Superior temporal gyrus (tissue), 1 donor: ENCODE data around the gene FMN2.
"Not testable (repeated sequence)": the region's sequence is repeated elsewhere in the genome, so short reads cannot be mapped to it uniquely, and the experiment has no call there.

Source experiments
- DNase-seq: peaks from one replicate; pipeline ENCODE4 v3.0.0-alpha.2; 2016; ENCODE audit errors: extremely low spot score

The FMN2 gene

DNA sequence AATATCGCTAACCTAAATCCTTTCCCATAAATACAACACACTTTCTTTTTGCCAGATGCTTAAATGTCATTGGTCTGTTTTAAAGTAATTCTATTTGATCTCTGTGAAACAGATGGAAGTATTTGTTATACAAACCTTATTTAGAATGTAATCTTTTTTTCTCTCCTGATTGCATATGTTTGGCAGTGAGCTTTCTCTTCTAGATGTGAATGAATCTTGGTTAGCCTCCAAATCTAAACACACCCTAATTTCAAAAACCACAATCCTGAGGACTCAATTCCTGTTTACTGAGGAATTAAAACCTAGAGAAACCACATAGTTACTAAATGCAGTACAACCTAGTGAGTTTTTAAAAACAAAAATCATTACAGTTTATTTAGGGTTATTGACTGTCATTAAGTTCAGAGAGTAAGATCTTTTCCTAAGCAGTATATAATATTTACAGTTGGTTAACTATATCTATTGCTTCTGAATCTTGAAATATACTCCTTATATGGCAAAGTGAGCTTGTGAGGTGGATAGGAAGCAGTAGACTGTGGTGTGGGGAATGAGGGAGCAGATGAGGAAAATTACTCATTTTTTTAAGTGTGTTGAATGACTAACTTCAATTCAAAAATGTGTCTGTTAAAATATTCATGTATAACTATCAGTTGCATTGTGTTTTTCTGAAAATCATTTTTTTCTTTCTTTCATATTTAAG, 218.7 kb downstream of the FMN2 start:
- DNase-seq = no peak

- no peak for DNase-seq
These were observed 221.2 kb downstream of the FMN2 start for GRCh38 chr1:240312872-240313271.

DNA sequence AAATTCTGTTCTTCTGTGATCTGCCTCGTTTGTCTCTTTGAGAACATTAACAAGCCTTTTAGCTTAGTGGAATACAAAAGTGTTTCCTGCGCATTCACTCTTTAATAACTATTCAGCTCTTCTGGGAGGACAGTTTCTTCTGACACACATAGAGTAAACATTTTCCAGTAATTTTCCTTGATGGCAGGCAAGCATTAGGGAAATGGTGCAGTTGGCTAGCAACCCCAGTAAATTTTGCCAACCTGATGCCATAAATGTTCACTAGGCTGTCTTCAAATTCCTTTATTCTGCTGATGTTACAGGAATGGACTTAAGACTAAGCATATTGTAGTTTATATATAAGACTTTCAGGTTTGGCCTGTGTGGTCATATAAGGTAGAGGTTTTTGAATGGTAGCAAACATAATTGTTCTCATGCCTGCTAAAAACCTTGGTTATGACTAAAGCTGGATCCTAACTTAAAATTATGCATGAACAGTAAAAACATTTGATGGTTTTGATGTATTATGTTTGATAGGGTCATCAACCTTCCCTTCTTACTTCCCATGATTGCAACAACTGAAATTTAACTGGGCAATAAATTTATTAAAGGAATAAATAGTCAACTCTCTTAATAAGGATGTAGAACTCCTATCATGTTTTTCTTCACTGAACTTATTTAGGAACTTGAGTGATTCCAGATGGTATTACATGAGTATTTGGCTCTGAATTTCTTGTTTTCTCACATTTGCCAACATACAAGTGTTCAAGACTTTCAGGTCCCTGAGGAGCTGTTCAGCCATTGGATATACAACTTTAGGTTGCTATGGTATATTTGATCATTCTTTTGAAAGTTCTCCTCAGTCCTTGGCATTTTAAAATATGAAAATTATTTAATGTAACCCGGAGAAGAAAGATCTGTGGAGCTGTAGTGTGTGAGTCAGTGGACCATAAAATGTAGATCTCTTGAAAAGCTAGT, 223.4 kb downstream of the FMN2 start:
- peak; percentile 20 for DNase-seq

DNA sequence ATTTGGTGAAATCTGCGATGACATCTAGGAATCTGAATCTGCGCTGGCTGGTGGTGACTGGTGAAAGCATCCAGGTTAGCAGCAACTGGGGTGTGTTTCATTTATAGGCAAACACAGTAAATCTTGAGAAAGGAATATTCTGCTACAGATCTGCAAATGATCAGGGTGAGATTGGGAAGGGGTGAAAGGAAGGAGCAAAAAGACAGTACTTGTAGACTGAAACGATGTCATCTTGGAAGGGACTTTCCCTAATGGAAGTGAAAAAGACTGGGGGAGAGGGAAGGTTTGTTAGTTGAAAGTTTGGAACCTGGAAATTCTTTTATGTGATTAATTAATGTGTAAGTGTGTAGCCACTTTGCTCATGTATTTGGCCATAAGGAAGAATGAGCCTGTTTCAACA, 228.3 kb downstream of the FMN2 start:
- DNase-seq = no peak

GRCh38 chr1:240320659-240321058, 229.0 kb downstream of the FMN2 start:
- DNase-seq = no peak

GRCh38 chr1:240322943-240323342, 231.3 kb downstream of the FMN2 start:
- DNase-seq = no peak

GRCh38 chr1:240328382-240328781, 236.7 kb downstream of the FMN2 start:
- DNase-seq = not testable (repeated sequence)

DNA sequence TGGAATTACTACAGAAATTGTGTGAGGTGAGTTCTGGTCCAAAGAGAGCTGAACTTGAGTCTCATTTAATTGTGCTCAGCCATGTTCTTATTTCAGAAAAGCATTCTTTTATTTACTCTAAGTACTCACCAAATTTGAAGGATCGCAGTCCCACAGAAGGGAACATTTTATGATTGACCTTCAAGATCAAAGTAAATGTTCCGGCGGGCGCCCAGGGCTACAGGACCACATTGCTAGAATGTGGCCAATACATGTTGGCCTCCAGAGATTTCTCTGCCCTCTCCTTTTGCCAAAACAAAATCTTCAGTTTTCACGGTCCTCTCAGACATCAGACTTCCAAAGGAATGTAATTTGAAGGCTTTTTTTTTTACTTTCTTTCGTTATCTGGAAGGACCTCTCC, 237.8 kb downstream of the FMN2 start:
- no peak for DNase-seq

GRCh38 chr1:240332672-240333071, 241.0 kb downstream of the FMN2 start:
- no peak for DNase-seq

DNA sequence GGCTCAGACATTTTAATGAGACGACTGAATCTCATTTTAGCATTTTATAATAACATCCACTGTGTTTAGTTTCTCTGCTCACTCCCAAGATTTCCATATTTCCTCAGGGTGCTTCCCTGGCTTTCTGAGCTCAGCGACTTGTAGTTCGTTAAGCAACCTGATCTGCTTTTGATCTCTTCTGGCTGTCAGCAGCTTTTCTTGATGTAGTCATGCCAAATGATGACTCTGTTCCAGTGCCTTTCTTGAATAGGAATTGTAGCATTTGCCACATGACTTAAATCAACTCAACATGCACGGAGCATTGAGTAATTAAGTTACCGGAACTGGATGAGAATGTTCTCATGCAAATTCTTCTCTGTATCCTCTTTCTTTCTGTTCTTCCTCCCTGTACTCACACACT, 246.1 kb downstream of the FMN2 start:
- DNase-seq = peak; percentile 58

GRCh38 chr1:240338837-240339236, 247.2 kb downstream of the FMN2 start:
- DNase-seq = no peak

GRCh38 chr1:240341365-240342250, 249.9 kb downstream of the FMN2 start:
- no peak for DNase-seq

- no peak for DNase-seq
These were observed 250.6 kb downstream of the FMN2 start for GRCh38 chr1:240342251-240342625.

GRCh38 chr1:240343045-240343444, 251.4 kb downstream of the FMN2 start:
- no peak for DNase-seq

DNA sequence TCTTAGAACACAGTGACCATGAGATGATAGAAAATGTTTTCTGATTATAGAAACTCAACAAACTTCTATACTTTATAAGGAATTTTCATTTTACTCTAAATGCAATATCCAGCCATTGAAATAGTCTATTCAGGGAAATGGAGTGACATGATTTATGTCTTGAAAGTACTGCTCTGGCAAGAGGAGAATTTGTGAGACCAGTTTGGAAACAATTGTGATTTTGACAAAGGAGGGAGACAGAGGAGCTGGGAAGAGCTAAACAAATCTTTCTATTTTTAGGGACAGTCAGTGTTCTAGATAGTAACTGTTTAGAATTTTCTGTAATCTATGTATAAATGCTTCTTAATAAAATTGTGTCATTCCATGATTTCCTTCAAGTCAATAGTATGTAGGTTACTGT, 252.3 kb downstream of the FMN2 start:
- DNase-seq = no peak

- no peak for DNase-seq
These were observed 253.2 kb downstream of the FMN2 start for GRCh38 chr1:240344918-240345317.

DNA sequence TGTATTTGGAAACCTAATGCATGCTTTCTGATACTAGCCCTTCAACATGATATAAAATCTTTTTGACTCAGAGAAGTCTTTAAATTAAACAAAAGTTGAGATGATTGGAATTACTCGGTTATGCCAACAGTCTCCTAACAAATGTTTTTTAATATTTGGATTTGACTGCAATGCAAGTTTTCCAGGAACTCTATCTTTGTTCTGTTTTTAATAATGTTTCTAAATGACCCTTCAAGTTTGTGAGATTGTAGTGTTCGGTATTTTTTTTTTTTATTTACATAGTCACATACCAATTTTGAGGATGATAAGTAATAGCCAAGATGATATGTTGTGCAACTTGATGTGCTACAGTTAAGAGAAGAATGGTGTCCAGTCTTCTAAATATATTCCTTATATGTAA, 258.0 kb downstream of the FMN2 start:
- DNase-seq = no peak

GRCh38 chr1:240350910-240351331, 259.2 kb downstream of the FMN2 start:
- no peak for DNase-seq

GRCh38 chr1:240351690-240352089, 260.0 kb downstream of the FMN2 start:
- no peak for DNase-seq

GRCh38 chr1:240352769-240353168, 261.1 kb downstream of the FMN2 start:
- DNase-seq = no peak

- no peak for DNase-seq
These were observed 264.9 kb downstream of the FMN2 start for GRCh38 chr1:240356568-240356967.

DNA sequence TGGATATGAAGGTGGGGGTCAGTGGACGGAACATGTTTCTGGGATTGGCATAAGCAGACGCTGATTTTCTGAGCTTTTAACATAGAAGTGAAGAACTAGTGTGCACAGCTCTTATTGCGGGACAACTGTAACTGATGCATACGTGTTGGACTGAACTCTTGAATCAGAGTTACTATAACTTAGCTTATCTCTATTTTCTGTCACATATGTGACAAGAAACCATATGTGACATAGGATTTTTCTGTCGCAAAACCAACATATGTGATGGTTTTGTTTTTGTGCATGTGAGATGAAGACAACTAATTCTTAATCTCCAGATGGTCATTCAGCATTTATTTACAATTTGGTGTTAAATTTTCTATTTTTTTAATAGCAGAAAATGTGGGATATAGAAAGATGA, 270.4 kb downstream of the FMN2 start:
- no peak for DNase-seq
